HEK293 (cell line): Measurements from ENCODE around the gene NBPF1.
"Not testable (repeated sequence)": the region's sequence is repeated elsewhere in the genome, so short reads cannot be mapped to it uniquely, and the experiment has no call there.

Experiments
- CTCF ChIA-PET: fragments of 350-600 bp; formaldehyde crosslinking; extraction: SDS; loops from one replicate; lab custom pipeline; 2021; ENCODE audit warnings: antibody characterized with exemption; lab: Yijun Ruan, JAX
- POLR2A ChIA-PET: fragments of 300-600 bp; formaldehyde crosslinking; extraction: SDS; loops from one replicate; lab custom pipeline; 2020; ENCODE audit warnings: antibody characterized with exemption, inconsistent platforms; lab: Yijun Ruan, JAX
- H3K27ac ChIP-seq: fragments of 200-500 bp; sonication (Bioruptor generic); 2 replicates; pipeline ENCODE4 v1.5.1; 2014; ENCODE audit warnings: low read depth, low read length, control low read depth, inconsistent platforms; ENCODE audit errors: extremely low read depth
- H3K36me3 ChIP-seq, 2 experiments: fragments of 200-500 bp in 1 of 2; sonication (Bioruptor generic) in 1 of 2; 1 replicate in 1 of 2; 2 replicates in 1 of 2; pipeline ENCODE4 v1.5.1; 2014 to 2017; ENCODE audit warnings: inconsistent platforms in 2 of 2, low read length in 2 of 2; ENCODE audit not compliant: control insufficient read depth in 2 of 2, insufficient read depth in 1 of 2
- H3K4me1 ChIP-seq: fragments of 200-500 bp; sonication (Bioruptor generic); 2 replicates; pipeline ENCODE4 v1.5.1; 2014; ENCODE audit warnings: mild to moderate bottlenecking, low read length, inconsistent platforms; ENCODE audit not compliant: control insufficient read depth, insufficient read depth
- H3K4me3 ChIP-seq: 2 replicates; pipeline ENCODE4 v1.5.1; 2011; ENCODE audit warnings: low read depth, mild to moderate bottlenecking, control low read depth, low read length, moderate library complexity
- H3K9me3 ChIP-seq: fragments of 200-500 bp; sonication (Bioruptor generic); 2 replicates; pipeline ENCODE4 v1.5.1; 2014; ENCODE audit warnings: low read depth, low read length, inconsistent platforms; ENCODE audit not compliant: control insufficient read depth, insufficient read depth
- KLF8 ChIP-seq: fragments of 450-650 bp; formaldehyde crosslinking; IDR thresholded peaks from 2 replicates; pipeline ENCODE4 v1.5.1; 2016; ENCODE audit warnings: missing biosample characterization, missing genetic modification characterization
- OSR2 ChIP-seq: fragments of 450-650 bp; formaldehyde crosslinking; IDR thresholded peaks from 2 replicates; pipeline ENCODE4 v1.5.1; 2016; ENCODE audit warnings: missing biosample characterization, missing genetic modification characterization
- PBX3 ChIP-seq: sonication (generic); formaldehyde crosslinking; IDR thresholded peaks from 2 replicates; pipeline ENCODE4 v1.8.1; 2022; ENCODE audit warnings: mild to moderate bottlenecking, moderate library complexity, missing genetic modification reagents
- REPIN1 ChIP-seq: fragments of 450-650 bp; formaldehyde crosslinking; IDR thresholded peaks from 2 replicates; pipeline ENCODE4 v1.5.1; 2017; ENCODE audit warnings: missing biosample characterization, missing genetic modification characterization, low read depth
- SETDB1 ChIP-seq: IDR thresholded peaks from one replicate; pipeline ENCODE4 v1.6.1; 2017; ENCODE audit warnings: mild to moderate bottlenecking, low read length, moderate library complexity, mixed read lengths; ENCODE audit not compliant: insufficient read length
- ZBTB17 ChIP-seq: fragments of 450-650 bp; formaldehyde crosslinking; IDR thresholded peaks from 2 replicates; pipeline ENCODE4 v1.5.1; 2016; ENCODE audit warnings: missing biosample characterization, missing genetic modification characterization
- ZNF121 ChIP-seq: fragments of 450-650 bp; formaldehyde crosslinking; IDR thresholded peaks from 2 replicates; pipeline ENCODE4 v1.5.1; 2016; ENCODE audit warnings: missing biosample characterization, missing genetic modification characterization
- ZNF23 ChIP-seq: fragments of 450-650 bp; formaldehyde crosslinking; IDR thresholded peaks from 2 replicates; pipeline ENCODE4 v1.5.1; 2016; ENCODE audit warnings: missing biosample characterization, missing genetic modification characterization, borderline replicate concordance
- ZNF324 ChIP-seq: fragments of 450-650 bp; formaldehyde crosslinking; IDR thresholded peaks from 2 replicates; pipeline ENCODE4 v1.5.1; 2016; ENCODE audit warnings: missing biosample characterization, missing genetic modification characterization
- ZNF362 ChIP-seq: fragments of 450-650 bp; formaldehyde crosslinking; IDR thresholded peaks from 2 replicates; pipeline ENCODE4 v1.5.1; 2016; ENCODE audit warnings: missing biosample characterization, missing genetic modification characterization
- ZNF391 ChIP-seq: fragments of 450-650 bp; formaldehyde crosslinking; IDR thresholded peaks from 2 replicates; pipeline ENCODE4 v1.5.1; 2016; ENCODE audit warnings: low read depth, missing biosample characterization, missing genetic modification characterization, borderline replicate concordance
- ZNF394 ChIP-seq: fragments of 450-650 bp; formaldehyde crosslinking; IDR thresholded peaks from 2 replicates; pipeline ENCODE4 v1.5.1; 2016; ENCODE audit warnings: missing biosample characterization, missing genetic modification characterization, mild to moderate bottlenecking, moderate library complexity, borderline replicate concordance
- ZNF513 ChIP-seq: fragments of 450-650 bp; IDR thresholded peaks from 2 replicates; pipeline ENCODE4 v1.5.1; 2018; ENCODE audit warnings: missing biosample characterization, missing genetic modification characterization
- ZNF596 ChIP-seq: fragments of 450-650 bp; IDR thresholded peaks from 2 replicates; pipeline ENCODE4 v1.5.0; 2018; ENCODE audit warnings: missing biosample characterization, mild to moderate bottlenecking, missing genetic modification characterization, moderate library complexity
- ZNF776 ChIP-seq: fragments of 450-650 bp; formaldehyde crosslinking; IDR thresholded peaks from 2 replicates; pipeline ENCODE4 v1.5.0; 2017; ENCODE audit warnings: missing biosample characterization, missing genetic modification characterization, borderline replicate concordance

NBPF1 gene

GRCh38 chr1:16621681-16622315, 8.4 kb upstream of the NBPF1 start:
- POLR2A ChIA-PET, result interaction anchor here (1.3 kb wide), 2 partner anchors 12 to 17 kb away, joined by 3 to 5 read pairs; no protein-coding TSS in a partner anchor
- H3K36me3 ChIP-seq, result peaks cover 0 to 82% of the 10 kb centered on the region in 2 experiments

GRCh38 chr1:16621300-16621658, 7.9 kb upstream of the NBPF1 start:
- H3K27ac ChIP-seq, result no peak overlapping the region
- no peaks in the 10 kb centered on the region for H3K9me3 ChIP-seq
- TF ChIP-seq REPIN1 (tag by site-specific recombination), result 0 out of 2 replicates have a peak, but pooled peaks have one; percentile 5
- no peak for TF ChIP-seq SETDB1
- TF ChIP-seq, all 188 proteins: peak for 1
- Histone ChIP-seq H3K4me1 (no peaks in the 10 kb centered on the region), H3K4me3 (no peak overlapping the region), H3K36me3 (peaks cover 0 to 77% of the 10 kb centered on the region in 2 experiments)
- ChIA-PET POLR2A (interaction anchor here (0.5 to 1.3 kb wide), 14 partner anchors 9 to 345 kb away, joined by 3 to 12 read pairs (median 4); no protein-coding TSS in a partner anchor), CTCF (interaction anchor here (0.6 to 3.1 kb wide), 47 partner anchors 8 to 542 kb away, joined by 3 to 29 read pairs (median 5); partner anchors contain the start of genes NECAP2 and SZRD1)

More at GRCh38 chr1:16621681-16622315, 8.4 kb upstream of the NBPF1 start:
- H3K4me1 ChIP-seq, H3K4me3 ChIP-seq, H3K9me3 ChIP-seq, H3K27ac ChIP-seq: not testable (repeated sequence)
- TF ChIP-seq ZNF391 (tag by site-specific recombination), result 0 out of 2 replicates have a peak, but pooled peaks have one; percentile 46
- CTCF ChIA-PET, result interaction anchor here (0.6 to 3.1 kb wide), 27 partner anchors 7 to 540 kb away, joined by 3 to 29 read pairs (median 7); partner anchors contain the start of genes NBPF1 and NECAP2

- peaks cover 0 to 66% of the 10 kb centered on the region in 2 experiments for H3K36me3 ChIP-seq
- CTCF ChIA-PET, result interaction anchor here (0.5 to 3.1 kb wide), 13 partner anchors 8 to 541 kb away, joined by 3 to 29 read pairs (median 8); partner anchors contain the start of gene NECAP2
- H3K27ac ChIP-seq, H3K9me3 ChIP-seq, H3K4me3 ChIP-seq, H3K4me1 ChIP-seq: not testable (repeated sequence)
- POLR2A ChIA-PET, result interaction anchor here (1.3 kb wide), 4 partner anchors 11 to 286 kb away, joined by 4 to 12 read pairs (median 10); no protein-coding TSS in a partner anchor
Measured at GRCh38 chr1:16619803-16620501, 6.6 kb upstream of the NBPF1 start.

GRCh38 chr1:16618719-16619118, 5.4 kb upstream of the NBPF1 start:
- H3K36me3 ChIP-seq, result peaks cover 0 to 54% of the 10 kb centered on the region in 2 experiments
- no peak overlapping the region for H3K4me3 ChIP-seq
- H3K27ac ChIP-seq, result no peak overlapping the region
- CTCF ChIA-PET, result interaction anchor here (1.0 to 1.2 kb wide), 3 partner anchors 9 to 39 kb away, joined by 4 read pairs; no protein-coding TSS in a partner anchor
- peak; percentile 26; the same call in 1 of the 2 replicates for TF ChIP-seq ZBTB17 (tag by site-specific recombination)
- TF ChIP-seq ZNF596 (tag by site-specific recombination), result peak; percentile 15; the same call in 1 of the 2 replicates
- TF ChIP-seq OSR2 (tag by site-specific recombination), result no peak
- no peaks in the 10 kb centered on the region for H3K9me3 ChIP-seq
- H3K4me1 ChIP-seq, result peaks cover 6% of the 10 kb centered on the region
- POLR2A ChIA-PET, result no interaction called here

GRCh38 chr1:16617778-16618580, 4.6 kb upstream of the NBPF1 start:
- ChIA-PET CTCF (interaction anchor here (1.0 to 1.2 kb wide), 3 partner anchors 9 to 38 kb away, joined by 4 read pairs; no protein-coding TSS in a partner anchor), POLR2A (no interaction called here)
- H3K36me3 ChIP-seq, result peaks cover 0 to 47% of the 10 kb centered on the region in 2 experiments
- no peak for TF ChIP-seq ZNF394 (tag by site-specific recombination)
- TF ChIP-seq ZNF362, result no peak
- TF ChIP-seq ZNF23, result no peak
- no peak for TF ChIP-seq ZNF121 (tag by site-specific recombination)
- no peak for TF ChIP-seq KLF8 (tag by site-specific recombination)
- no peak for TF ChIP-seq ZNF513 (tag by site-specific recombination)
- TF ChIP-seq PBX3, result no peak
- no peak for TF ChIP-seq ZNF596 (tag by site-specific recombination)
- no peak for TF ChIP-seq ZNF776 (tag by site-specific recombination)
- TF ChIP-seq ZNF324 (tag by site-specific recombination), result no peak

More at GRCh38 chr1:16617778-16618580, 4.6 kb upstream of the NBPF1 start:
- Histone ChIP-seq H3K4me3 (no peak overlapping the region), H3K27ac (no peak overlapping the region), H3K9me3 (no peaks in the 10 kb centered on the region), H3K4me1 (peaks cover 7% of the 10 kb centered on the region)
